C4-2B (cell line): ENCODE measurements around the gene SNX19.

ENCODE experiments used
- H3K27ac ChIP-seq: fragments of 450-650 bp; 2 replicates; pipeline ENCODE4 v1.5.1; 2017
- CTCF ChIP-seq: fragments of 450-650 bp; conservative IDR thresholded peaks from 2 replicates; pipeline ENCODE4 v1.5.1; 2017; ENCODE audit warnings: mild to moderate bottlenecking
- ZFX ChIP-seq: fragments of 450-650 bp; IDR thresholded peaks from 2 replicates; pipeline ENCODE4 v1.6.1; 2017

SNX19 gene

GRCh38 chr11:130894322-130895025 is 21.8 kb downstream of the SNX19 start:
- TF ChIP-seq CTCF (peak; percentile 95), ZFX (no peak)
- H3K27ac ChIP-seq, result no peak overlapping the region

- no peak overlapping the region for H3K27ac ChIP-seq
- no peak for TF ChIP-seq CTCF
- no peak for TF ChIP-seq ZFX
Measured at GRCh38 chr11:130892861-130893260, 23.4 kb downstream of the SNX19 start.

DNA sequence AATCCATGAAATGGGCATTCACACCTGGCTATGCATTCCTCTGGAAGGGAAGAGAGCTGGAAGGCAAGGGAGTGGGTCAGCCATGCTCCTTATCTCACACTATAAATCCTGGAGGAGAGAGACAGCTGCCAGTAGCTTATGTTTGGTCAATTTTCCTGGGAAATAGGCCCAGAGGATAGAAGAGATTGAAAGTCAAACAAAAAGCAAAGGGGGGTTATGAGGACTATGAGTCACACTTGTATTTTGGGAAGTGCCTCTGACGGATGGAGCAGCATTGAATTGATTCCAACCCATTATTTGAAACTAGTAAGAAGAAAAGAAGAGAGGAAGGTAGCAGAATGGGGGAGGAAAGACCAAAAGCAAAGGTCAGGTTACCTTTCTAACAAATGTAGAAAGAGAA is 25.0 kb downstream of the SNX19 start:
- no peak for TF ChIP-seq ZFX
- TF ChIP-seq CTCF, result no peak
- no peak overlapping the region for H3K27ac ChIP-seq

DNA sequence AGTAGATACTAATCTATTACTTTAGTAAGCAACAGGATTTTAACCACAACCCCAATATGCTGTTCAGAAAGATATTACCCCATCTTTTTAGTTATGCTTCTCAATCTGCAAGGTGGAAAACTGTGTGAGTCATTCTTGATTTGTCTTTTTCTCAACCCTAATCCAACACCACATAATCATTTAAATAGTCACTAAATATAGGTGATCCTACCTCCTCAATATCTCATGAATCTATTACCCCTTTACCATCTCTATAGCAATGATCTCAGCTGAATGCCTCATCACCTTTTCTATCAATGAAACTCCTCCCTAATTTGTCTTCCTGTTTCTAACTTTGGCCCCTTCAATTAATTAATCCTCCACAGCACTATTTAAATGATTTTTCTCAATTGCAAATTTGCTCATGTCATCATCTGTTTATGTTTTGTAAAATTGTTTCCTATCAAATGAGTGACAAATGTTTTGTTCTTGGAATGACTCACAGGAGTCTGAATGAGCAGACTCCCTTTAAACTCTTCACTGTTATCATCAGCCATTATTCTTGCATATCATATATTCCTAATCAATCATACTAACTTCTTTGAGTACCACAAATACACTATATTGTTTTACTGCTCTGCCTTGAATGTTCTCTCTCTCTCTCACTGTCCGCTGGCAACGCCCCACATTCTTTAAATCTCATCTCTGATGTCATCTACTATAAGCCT is 26.1 kb downstream of the SNX19 start:
- TF ChIP-seq ZFX, result no peak
- no peak for TF ChIP-seq CTCF
- no peak overlapping the region for H3K27ac ChIP-seq

DNA sequence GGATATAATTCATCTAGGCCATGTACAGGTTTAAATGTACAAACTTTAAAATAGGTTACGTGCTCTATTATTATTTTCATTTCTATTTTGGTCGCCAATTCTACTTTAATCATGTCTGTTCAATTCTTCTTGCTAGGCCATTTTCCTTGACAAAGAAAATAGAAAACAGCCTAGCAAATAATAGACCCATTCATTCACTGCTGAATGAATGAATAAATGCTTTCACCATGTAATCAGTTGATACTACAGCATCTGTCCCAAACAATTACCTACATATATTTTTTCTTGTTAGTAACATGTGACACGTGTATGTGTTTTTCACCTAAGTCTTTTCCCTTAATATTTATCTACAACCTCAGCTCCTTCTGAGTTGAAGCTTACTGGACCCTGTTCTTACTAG is 27.5 kb downstream of the SNX19 start:
- H3K27ac ChIP-seq, result no peak overlapping the region
- TF ChIP-seq ZFX (no peak), CTCF (no peak)

- TF ChIP-seq CTCF (no peak), ZFX (no peak)
- no peak overlapping the region for H3K27ac ChIP-seq
Measured at GRCh38 chr11:130886704-130887103, 29.6 kb downstream of the SNX19 start.

- H3K27ac ChIP-seq, result no peak overlapping the region
- no peak for TF ChIP-seq CTCF
- TF ChIP-seq ZFX, result no peak
Measured at GRCh38 chr11:130882138-130882551, 34.1 kb downstream of the SNX19 start.
